Measurements from ENCODE around the gene ZNF598. TPM values are rescaled to one million over a fixed set of nuclear protein-coding genes. Genes with fewer than 3 reads are reported as not detected.
A peak's percentile ranks its signal among the peaks of the same experiment; 100 is the strongest.

The ZNF598 gene
- total RNA-seq, 2 experiments from 2014 or later = 39.7 to 43.6 TPM

- no peaks in the 10 kb centered on the region for H3K9me3 Mint-ChIP-seq
- no peak for TF ChIP-seq CTCF (IDR thresholded peaks at IDR 0.05)
- no peak overlapping the region for H3K27ac Mint-ChIP-seq
- Histone ChIP-seq H3K27me3 (ENCODE audit: control insufficient read depth in 1 of 2, insufficient read depth in 2 of 2, low read length in 2 of 2) (peaks cover 32 to 40% of the 10 kb centered on the region in 2 experiments), H3K9me3 (ENCODE audit: control insufficient read depth in 1 of 2, insufficient read depth in 1 of 2, low read length in 2 of 2) (peaks cover 0 to 24% of the 10 kb centered on the region in 2 experiments), H3K27ac (ENCODE audit: low read depth in 1 of 2, low read length in 2 of 2) (no peak overlapping the region), H3K4me3 (ENCODE audit: low read length) (no peak overlapping the region), H3K4me1 (ENCODE audit: insufficient read depth, low read length) (peaks cover 36% of the 10 kb centered on the region), H3K36me3 (ENCODE audit: insufficient read depth, low read length) (peaks cover 41% of the 10 kb centered on the region)
- no peak overlapping the region for H3K4me3 Mint-ChIP-seq
- H3K4me1 Mint-ChIP-seq (ENCODE audit: low read depth) = peaks cover 10% of the 10 kb centered on the region
- DNase-seq (peak in 4 of 14 experiments; percentile 38 to 73 (median 44)), ATAC-seq (ENCODE audit: poor library complexity) (peak; percentile 15)
- peaks cover 28% of the 10 kb centered on the region for H3K27me3 Mint-ChIP-seq
- intact Hi-C loops (cut with DNase I, micrococcal nuclease) = no loop called here
- peaks cover 20% of the 10 kb centered on the region for H3K36me3 Mint-ChIP-seq (ENCODE audit: low read depth)
- POLR2A ChIA-PET = interaction anchor here (1.5 to 6.8 kb wide), 3 partner anchors 8 to 15 kb away, joined by 3 to 62 read pairs (median 5); partner anchors contain the start of genes RPS2 and TBL3
- CTCF ChIA-PET = no interaction called here
These were observed 30.2 kb downstream of the ZNF598 start for GRCh38 chr16:1979271-1980029.

GRCh38 chr16:1978476-1979120 is 31.0 kb downstream of the ZNF598 start:
- no peaks in the 10 kb centered on the region for H3K9me3 Mint-ChIP-seq
- intact Hi-C loops (cut with DNase I, micrococcal nuclease) = no loop called here
- no peak overlapping the region for H3K4me3 ChIP-seq (ENCODE audit: low read length)
- peaks cover 32 to 40% of the 10 kb centered on the region in 2 experiments for H3K27me3 ChIP-seq (ENCODE audit: control insufficient read depth in 1 of 2, insufficient read depth in 2 of 2, low read length in 2 of 2)
- peaks cover 38% of the 10 kb centered on the region for H3K4me1 ChIP-seq (ENCODE audit: insufficient read depth, low read length)
- no peak overlapping the region for H3K27ac Mint-ChIP-seq
- peaks cover 20% of the 10 kb centered on the region for H3K36me3 Mint-ChIP-seq (ENCODE audit: low read depth)
- H3K9me3 ChIP-seq (ENCODE audit: control insufficient read depth in 1 of 2, insufficient read depth in 1 of 2, low read length in 2 of 2) = peaks cover 0 to 24% of the 10 kb centered on the region in 2 experiments
- ChIA-PET CTCF (no interaction called here), POLR2A (no interaction called here)
- no peak for ATAC-seq (ENCODE audit: poor library complexity)
- TF ChIP-seq CTCF (IDR thresholded peaks at IDR 0.05) = no peak
- DNase-seq = no peak
- H3K36me3 ChIP-seq (ENCODE audit: insufficient read depth, low read length) = peaks cover 46% of the 10 kb centered on the region
- peaks cover 10% of the 10 kb centered on the region for H3K4me1 Mint-ChIP-seq (ENCODE audit: low read depth)
- no peak overlapping the region for H3K4me3 Mint-ChIP-seq
- no peak overlapping the region for H3K27ac ChIP-seq (ENCODE audit: low read depth in 1 of 2, low read length in 2 of 2)
- H3K27me3 Mint-ChIP-seq = peaks cover 28% of the 10 kb centered on the region

GRCh38 chr16:1977875-1978268 is 31.7 kb downstream of the ZNF598 start:
- intact Hi-C loops (cut with DNase I, micrococcal nuclease) = no loop called here
- H3K27ac ChIP-seq (ENCODE audit: low read depth in 1 of 2, low read length in 2 of 2) = no peak overlapping the region
- no peak overlapping the region for H3K4me3 ChIP-seq (ENCODE audit: low read length)
- H3K9me3 Mint-ChIP-seq = no peaks in the 10 kb centered on the region
- ATAC-seq (ENCODE audit: poor library complexity) (no peak), DNase-seq (no peak)
- peaks cover 25% of the 10 kb centered on the region for H3K36me3 Mint-ChIP-seq (ENCODE audit: low read depth)
- H3K4me1 ChIP-seq (ENCODE audit: insufficient read depth, low read length) = peaks cover 38% of the 10 kb centered on the region
- no peak overlapping the region for H3K4me3 Mint-ChIP-seq
- CTCF ChIA-PET = no interaction called here
- H3K9me3 ChIP-seq (ENCODE audit: control insufficient read depth in 1 of 2, insufficient read depth in 1 of 2, low read length in 2 of 2) = peaks cover 0 to 24% of the 10 kb centered on the region in 2 experiments
- H3K27me3 Mint-ChIP-seq = peaks cover 24% of the 10 kb centered on the region
- peaks cover 7% of the 10 kb centered on the region for H3K4me1 Mint-ChIP-seq (ENCODE audit: low read depth)
- POLR2A ChIA-PET = interaction anchor here (1.3 kb wide), 1 partner anchor 13 kb away, joined by 5 read pairs; the partner anchor contains the start of gene RPS2
- H3K27me3 ChIP-seq (ENCODE audit: control insufficient read depth in 1 of 2, insufficient read depth in 2 of 2, low read length in 2 of 2) = peaks cover 32 to 40% of the 10 kb centered on the region in 2 experiments
- no peak for TF ChIP-seq CTCF (IDR thresholded peaks at IDR 0.05)
- H3K36me3 ChIP-seq (ENCODE audit: insufficient read depth, low read length) = peaks cover 46% of the 10 kb centered on the region
- no peak overlapping the region for H3K27ac Mint-ChIP-seq

All from CD4-positive, alpha-beta T cell (primary cell).